ENCODE measurements around the gene ANKRD33B. TPM values are rescaled to one million over a fixed set of nuclear protein-coding genes. Genes with fewer than 3 reads are reported as not detected.
A peak's percentile ranks its signal among the peaks of the same experiment; 100 is the strongest.

ANKRD33B gene
- total and polyA plus RNA-seq, 5 donors = 1.3 to 2.7 (median 2.3) TPM

GRCh38 chr5:10610058-10610457 lies 46.2 kb downstream of the ANKRD33B start:
- Histone ChIP-seq H3K27me3 (ENCODE audit: control insufficient read depth, insufficient read depth) (no peaks in the 10 kb centered on the region), H3K4me1 (ENCODE audit: control insufficient read depth, insufficient read depth, low read length) (peaks cover 9% of the 10 kb centered on the region), H3K27ac (ENCODE audit: low read length) (no peak overlapping the region), H3K9me3 (ENCODE audit: control insufficient read depth, low read length) (no peaks in the 10 kb centered on the region), H3K4me3 (ENCODE audit: low read length) (no peak overlapping the region)
- WGBS = 94% methylated on average over 6 of the region's 6 CpGs
- intact Hi-C loops (cut with DNase I) = loop anchor here in 1 of 4 donors (10.0 kb wide), 1 partner anchor 45 kb away; the partner anchor contains the start of gene ANKRD33B
- no peak for ATAC-seq
- no peak for DNase-seq

DNA sequence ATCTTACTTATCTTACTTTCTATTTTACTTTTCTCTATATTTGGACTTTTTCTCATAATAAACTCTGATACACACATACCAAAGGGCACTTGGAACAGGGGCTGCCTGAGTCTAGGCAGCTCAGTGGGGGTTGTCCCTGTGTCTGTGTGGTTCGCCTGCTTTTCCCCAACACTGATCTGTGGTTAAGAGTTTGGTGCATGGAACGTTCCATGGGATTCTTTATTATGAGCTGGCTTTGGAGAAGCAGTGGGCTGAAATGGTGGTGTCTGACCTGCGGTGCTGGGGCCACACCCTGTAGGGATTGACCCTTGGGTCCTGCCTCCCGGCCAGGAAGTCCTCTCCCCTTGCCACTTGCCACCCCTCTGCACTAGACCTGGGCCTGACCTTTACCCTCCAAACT lies 47.4 kb downstream of the ANKRD33B start:
- H3K27me3 ChIP-seq (ENCODE audit: control insufficient read depth, insufficient read depth) = no peaks in the 10 kb centered on the region
- no peaks in the 10 kb centered on the region for H3K9me3 ChIP-seq (ENCODE audit: control insufficient read depth, low read length)
- intact Hi-C loops (cut with DNase I) = loop anchor here in 1 of 4 donors (10.0 kb wide), 1 partner anchor 46 kb away; the partner anchor contains the start of gene ANKRD33B
- DNase-seq = no peak
- peaks cover 9% of the 10 kb centered on the region for H3K4me1 ChIP-seq (ENCODE audit: control insufficient read depth, insufficient read depth, low read length)
- 84% methylated on average over 4 of the region's 4 CpGs for WGBS
- H3K27ac ChIP-seq (ENCODE audit: low read length) = peak overlapping the region; percentile 17
- H3K4me3 ChIP-seq (ENCODE audit: low read length) = no peak overlapping the region
- peak in 1 of 2 donors; percentile 20 for ATAC-seq

DNA sequence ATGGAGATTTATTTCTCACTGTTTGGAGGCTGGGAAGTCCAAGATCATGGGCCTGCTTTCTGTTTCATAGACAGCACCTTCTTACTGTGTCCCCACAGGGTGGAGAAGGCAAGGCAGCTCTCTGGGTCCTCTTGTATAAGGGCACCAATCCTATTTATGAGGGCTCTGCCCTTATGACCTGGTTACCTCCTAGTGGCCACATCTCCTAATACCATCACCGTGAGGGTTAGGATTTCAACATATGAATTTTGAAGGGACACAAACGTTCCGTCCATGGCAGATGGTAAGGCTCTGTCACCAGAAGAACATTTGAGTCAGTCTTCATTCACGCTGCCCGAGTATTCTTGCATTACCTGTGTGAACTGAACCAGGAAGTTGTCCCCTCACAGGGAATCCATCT lies 48.4 kb downstream of the ANKRD33B start:
- no peaks in the 10 kb centered on the region for H3K27me3 ChIP-seq (ENCODE audit: control insufficient read depth, insufficient read depth)
- peaks cover 7% of the 10 kb centered on the region for H3K4me1 ChIP-seq (ENCODE audit: control insufficient read depth, insufficient read depth, low read length)
- no peak overlapping the region for H3K4me3 ChIP-seq (ENCODE audit: low read length)
- 75% methylated on average over 5 of the region's 5 CpGs for WGBS
- no peaks in the 10 kb centered on the region for H3K9me3 ChIP-seq (ENCODE audit: control insufficient read depth, low read length)
- DNase-seq = no peak
- no peak for ATAC-seq
- intact Hi-C loops (cut with DNase I) = loop anchor here in 1 of 4 donors (10.0 kb wide), 1 partner anchor 47 kb away; the partner anchor contains the start of gene ANKRD33B
- no peak overlapping the region for H3K27ac ChIP-seq (ENCODE audit: low read length)

DNA sequence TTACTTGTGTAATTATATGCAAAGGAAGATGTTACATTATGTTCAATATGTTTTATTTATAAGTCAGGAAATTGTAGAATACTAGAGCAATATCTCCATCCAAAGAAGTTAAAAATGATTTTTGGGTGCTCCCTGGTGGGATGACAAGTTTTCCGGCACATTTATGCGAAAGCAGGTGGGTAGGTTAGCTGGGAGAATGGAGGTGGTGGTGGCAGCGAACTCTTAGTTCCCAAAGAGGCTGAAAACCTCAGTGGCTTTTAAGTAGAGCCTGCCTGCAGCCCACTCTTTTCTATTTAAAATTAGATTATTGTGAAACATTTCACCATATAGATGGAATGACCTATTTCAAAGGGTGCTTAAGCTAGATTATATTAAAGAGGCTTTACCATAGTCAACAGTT lies 51.8 kb downstream of the ANKRD33B start:
- intact Hi-C loops (cut with DNase I) = loop anchor here in 1 of 4 donors (10.0 kb wide), 1 partner anchor 51 kb away; the partner anchor contains the start of gene ANKRD33B
- ATAC-seq = no peak
- WGBS = 95% methylated on average over 3 of the region's 3 CpGs
- Histone ChIP-seq H3K4me1 (ENCODE audit: control insufficient read depth, insufficient read depth, low read length) (no peaks in the 10 kb centered on the region), H3K27me3 (ENCODE audit: control insufficient read depth, insufficient read depth) (no peaks in the 10 kb centered on the region), H3K4me3 (ENCODE audit: low read length) (no peak overlapping the region), H3K9me3 (ENCODE audit: control insufficient read depth, low read length) (no peaks in the 10 kb centered on the region), H3K27ac (ENCODE audit: low read length) (no peak overlapping the region)
- no peak for DNase-seq

DNA sequence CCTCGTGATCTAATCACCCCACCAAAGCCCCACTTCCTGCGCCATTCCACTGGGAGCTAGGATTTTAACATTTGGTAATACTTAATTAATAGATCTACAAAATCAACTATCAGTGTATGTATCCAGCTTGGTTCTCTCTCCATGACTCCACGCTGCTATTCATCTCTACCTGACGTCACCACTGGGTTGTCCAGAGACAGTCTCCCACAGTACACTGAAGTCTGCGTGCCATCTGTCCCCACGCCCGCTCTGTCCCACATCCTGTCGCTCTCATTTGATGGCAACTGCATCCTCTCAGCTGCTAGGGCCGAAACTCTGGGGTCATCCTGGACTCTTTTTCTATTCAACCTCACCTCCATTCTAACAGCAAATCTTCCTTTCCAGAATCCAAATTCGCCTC lies 53.2 kb downstream of the ANKRD33B start:
- Histone ChIP-seq H3K4me3 (ENCODE audit: low read length) (no peak overlapping the region), H3K4me1 (ENCODE audit: control insufficient read depth, insufficient read depth, low read length) (no peaks in the 10 kb centered on the region), H3K27me3 (ENCODE audit: control insufficient read depth, insufficient read depth) (no peaks in the 10 kb centered on the region), H3K27ac (ENCODE audit: low read length) (no peak overlapping the region), H3K9me3 (ENCODE audit: control insufficient read depth, low read length) (no peaks in the 10 kb centered on the region)
- DNase-seq (no peak), ATAC-seq (no peak)
- WGBS = 85% methylated on average over 10 of the region's 10 CpGs
- intact Hi-C loops (cut with DNase I) = loop anchor here in 1 of 4 donors (10.0 kb wide), 1 partner anchor 52 kb away; the partner anchor contains the start of gene ANKRD33B

- no peak for ATAC-seq
- Histone ChIP-seq H3K9me3 (ENCODE audit: control insufficient read depth, low read length) (no peaks in the 10 kb centered on the region), H3K4me1 (ENCODE audit: control insufficient read depth, insufficient read depth, low read length) (no peaks in the 10 kb centered on the region), H3K27ac (ENCODE audit: low read length) (no peak overlapping the region), H3K27me3 (ENCODE audit: control insufficient read depth, insufficient read depth) (no peaks in the 10 kb centered on the region), H3K4me3 (ENCODE audit: low read length) (no peak overlapping the region)
- WGBS = 95% methylated on average over 17 of the region's 17 CpGs
- intact Hi-C loops (cut with DNase I) = loop anchor here in 1 of 4 donors (10.0 kb wide), 1 partner anchor 54 kb away; the partner anchor contains the start of gene ANKRD33B
- DNase-seq = no peak
Measured at GRCh38 chr5:10618311-10618710, 54.4 kb downstream of the ANKRD33B start.

GRCh38 chr5:10619649-10620048 lies 55.8 kb downstream of the ANKRD33B start:
- ATAC-seq = no peak
- 85% methylated on average over 10 of the region's 10 CpGs for WGBS
- intact Hi-C loops (cut with DNase I) = loop anchor here in 3 of 4 donors (10.0 kb wide), 1 partner anchor 55 kb away; the partner anchor contains the start of gene ANKRD33B (in 3 of the 3)

GRCh38 chr5:10620346-10620745 lies 56.5 kb downstream of the ANKRD33B start:
- Histone ChIP-seq H3K4me3 (ENCODE audit: low read length) (no peak overlapping the region), H3K27ac (ENCODE audit: low read length) (no peak overlapping the region), H3K9me3 (ENCODE audit: control insufficient read depth, low read length) (no peaks in the 10 kb centered on the region), H3K27me3 (ENCODE audit: control insufficient read depth, insufficient read depth) (no peaks in the 10 kb centered on the region), H3K4me1 (ENCODE audit: control insufficient read depth, insufficient read depth, low read length) (no peaks in the 10 kb centered on the region)
- intact Hi-C loops (cut with DNase I) = loop anchor here in 2 of 4 donors (10.0 kb wide), 1 partner anchor 56 kb away; the partner anchor contains the start of gene ANKRD33B (in 2 of the 2)
- WGBS = 69% methylated on average over 3 of the region's 3 CpGs
- no peak for DNase-seq
- no peak for ATAC-seq

More at GRCh38 chr5:10619649-10620048, 55.8 kb downstream of the ANKRD33B start:
- no peaks in the 10 kb centered on the region for H3K9me3 ChIP-seq (ENCODE audit: control insufficient read depth, low read length)
- no peak overlapping the region for H3K27ac ChIP-seq (ENCODE audit: low read length)
- H3K4me3 ChIP-seq (ENCODE audit: low read length) = no peak overlapping the region
- H3K4me1 ChIP-seq (ENCODE audit: control insufficient read depth, insufficient read depth, low read length) = no peaks in the 10 kb centered on the region
- no peak for DNase-seq
- H3K27me3 ChIP-seq (ENCODE audit: control insufficient read depth, insufficient read depth) = no peaks in the 10 kb centered on the region

DNA sequence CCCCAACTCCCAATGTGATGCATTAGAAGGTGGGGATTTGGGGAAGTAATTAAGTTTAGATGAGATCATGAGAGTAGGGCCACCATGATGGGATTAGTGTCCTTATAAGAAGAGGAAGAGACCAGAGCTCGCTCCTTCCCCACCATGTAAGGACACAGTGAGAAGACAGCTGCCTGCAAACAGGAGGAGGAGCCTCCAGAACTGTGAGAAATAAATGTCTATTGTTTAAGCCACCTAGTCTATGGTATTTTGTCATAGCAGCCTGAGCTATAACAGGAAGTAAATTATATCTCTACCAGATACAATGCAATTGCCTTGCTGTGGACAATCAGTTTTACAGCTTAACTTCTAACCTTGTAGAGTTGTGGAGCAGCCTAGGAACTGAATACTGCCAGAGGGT lies 58.0 kb downstream of the ANKRD33B start:
- no peaks in the 10 kb centered on the region for H3K27me3 ChIP-seq (ENCODE audit: control insufficient read depth, insufficient read depth)
- H3K4me1 ChIP-seq (ENCODE audit: control insufficient read depth, insufficient read depth, low read length) = no peaks in the 10 kb centered on the region
- H3K9me3 ChIP-seq (ENCODE audit: control insufficient read depth, low read length) = no peaks in the 10 kb centered on the region
- H3K27ac ChIP-seq (ENCODE audit: low read length) = no peak overlapping the region
- H3K4me3 ChIP-seq (ENCODE audit: low read length) = no peak overlapping the region
- no peak for ATAC-seq
- intact Hi-C loops (cut with DNase I) = loop anchor here in 2 of 4 donors (10.0 kb wide), 1 partner anchor 57 kb away; the partner anchor contains the start of gene ANKRD33B (in 2 of the 2)
- WGBS = 75% methylated on average over 1 of the region's 1 CpG
- no peak for DNase-seq

- Histone ChIP-seq H3K27ac (ENCODE audit: low read length) (no peak overlapping the region), H3K4me3 (ENCODE audit: low read length) (no peak overlapping the region), H3K4me1 (ENCODE audit: control insufficient read depth, insufficient read depth, low read length) (peaks cover 2% of the 10 kb centered on the region), H3K27me3 (ENCODE audit: control insufficient read depth, insufficient read depth) (no peaks in the 10 kb centered on the region), H3K9me3 (ENCODE audit: control insufficient read depth, low read length) (no peaks in the 10 kb centered on the region)
- 61% methylated on average over 4 of the region's 4 CpGs for WGBS
- DNase-seq (no peak), ATAC-seq (no peak)
- intact Hi-C loops (cut with DNase I) = loop anchor here in 2 of 4 donors (10.0 kb wide), 1 partner anchor 58 kb away; the partner anchor contains the start of gene ANKRD33B (in 2 of the 2)
Measured at GRCh38 chr5:10622810-10623209, 58.9 kb downstream of the ANKRD33B start.

- intact Hi-C loops (cut with DNase I) = loop anchor here in 2 of 4 donors (10.0 kb wide), 1 partner anchor 59 kb away; the partner anchor contains the start of gene ANKRD33B (in 2 of the 2)
- WGBS = 91% methylated on average over 10 of the region's 10 CpGs
- H3K9me3 ChIP-seq (ENCODE audit: control insufficient read depth, low read length) = no peaks in the 10 kb centered on the region
- H3K4me3 ChIP-seq (ENCODE audit: low read length) = no peak overlapping the region
- no peaks in the 10 kb centered on the region for H3K27me3 ChIP-seq (ENCODE audit: control insufficient read depth, insufficient read depth)
- no peak for DNase-seq
- H3K4me1 ChIP-seq (ENCODE audit: control insufficient read depth, insufficient read depth, low read length) = peaks cover 2% of the 10 kb centered on the region
- no peak for ATAC-seq
- H3K27ac ChIP-seq (ENCODE audit: low read length) = no peak overlapping the region
Measured at GRCh38 chr5:10623305-10623910, 59.5 kb downstream of the ANKRD33B start.
